RCC 7860 (cell line): Measurements from ENCODE around the gene TXLNG.

Source experiments
- DNase-seq: peaks from one replicate; pipeline ENCODE4 v3.0.0-alpha.2; 2015; ENCODE audit warnings: low spot score
- FAIRE-seq: peaks from 2 replicates; lab custom pipeline; 2012; peaks lifted over from hg19 to GRCh38; lab: Jason Lieb, UNC

Gene TXLNG

GRCh38 chrX:16870095-16870861, 84.0 kb downstream of the TXLNG start, which contains the start of gene RBBP7:
RBBP7 (minus strand) TSS chrX:16870362; CDS start chrX:16870053, 309 bp downstream.
- FAIRE-seq, result no peak
- peak; percentile 76 for DNase-seq

- no peak for DNase-seq
- FAIRE-seq, result no peak
Measured at GRCh38 chrX:16870862-16871815, 84.9 kb downstream of the TXLNG start.

- no peak for FAIRE-seq
Measured at GRCh38 chrX:16873106-16873505, 86.8 kb downstream of the TXLNG start.

GRCh38 chrX:16874458-16875095, 88.3 kb downstream of the TXLNG start:
- DNase-seq, result no peak
- no peak for FAIRE-seq

More at GRCh38 chrX:16873106-16873505, 86.8 kb downstream of the TXLNG start:
- DNase-seq, result no peak

GRCh38 chrX:16876696-16877095, 90.4 kb downstream of the TXLNG start:
- no peak for DNase-seq
- FAIRE-seq, result no peak

- FAIRE-seq, result no peak
- no peak for DNase-seq
Measured at GRCh38 chrX:16882169-16882568, 95.9 kb downstream of the TXLNG start.

GRCh38 chrX:16882702-16883486, 96.6 kb downstream of the TXLNG start:
- DNase-seq (peak; percentile 19), FAIRE-seq (peak; percentile 63)

GRCh38 chrX:16883487-16883804, 97.2 kb downstream of the TXLNG start:
- no peak for DNase-seq
- FAIRE-seq, result no peak

- DNase-seq (no peak), FAIRE-seq (no peak)
Measured at GRCh38 chrX:16885628-16886027, 99.4 kb downstream of the TXLNG start.

- DNase-seq (peak; percentile 53), FAIRE-seq (peak; percentile 69)
Measured at GRCh38 chrX:16892504-16893362, 106.5 kb downstream of the TXLNG start.
